Activated naive CD8-positive, alpha-beta T cell treated with anti-CD3 and anti-CD28 coated beads, Interleukin-2, amount 10 ng/mL, durations not matched to agents 7 days and 5 days (primary cell): Measurements from ENCODE around the gene LRRC28. TPM values are rescaled to one million over a fixed set of nuclear protein-coding genes. Genes with fewer than 3 reads are reported as not detected.

ENCODE experiments used
- ATAC-seq: fragments of 150-1000 bp; cut with Tn5 transposase; one replicate; pipeline ENCODE4 v1.10.0; 2021; ENCODE audit warnings: low read depth, moderate library complexity
- POLR2A ChIA-PET: fragments of 350-600 bp; sonication (Branson Sonifier 250); formaldehyde crosslinking; loops from one replicate; lab custom pipeline; 2021; ENCODE audit warnings: antibody characterized with exemption; lab: Charles Lee
- DNase-seq: peaks from one replicate; pipeline ENCODE4 v3.0.0; 2021
- H3K27ac Mint-ChIP-seq: one replicate; pipeline ENCODE4 v1.8.0; 2022; ENCODE audit warnings: mild to moderate bottlenecking, mixed read lengths
- H3K27me3 Mint-ChIP-seq: one replicate; pipeline ENCODE4 v1.8.0; 2022; ENCODE audit warnings: mild to moderate bottlenecking, moderate library complexity, mixed read lengths
- H3K36me3 Mint-ChIP-seq: one replicate; pipeline ENCODE4 v1.8.0; 2021; ENCODE audit warnings: mild to moderate bottlenecking, mixed read lengths
- H3K4me1 Mint-ChIP-seq: one replicate; pipeline ENCODE4 v1.8.0; 2021; ENCODE audit warnings: mixed read lengths
- H3K4me3 Mint-ChIP-seq: one replicate; pipeline ENCODE4 v1.8.0; 2022; ENCODE audit warnings: mild to moderate bottlenecking, moderate library complexity, mixed read lengths
- H3K9me3 Mint-ChIP-seq: one replicate; pipeline ENCODE4 v1.8.0; 2021; ENCODE audit warnings: mixed read lengths
- total RNA-seq, 2 experiments: library from RNA; stranded (reverse); gene quantifications; one replicate each; pipeline ENCODE4 v1.2.3, GENCODE V29; 2021

The LRRC28 gene
- total RNA-seq, 2 experiments from 2014 or later = 18.0 to 20.3 TPM

GRCh38 chr15:99438691-99439523 is 187.6 kb downstream of the LRRC28 start:
- Mint-ChIP-seq H3K27ac (peak overlapping the region; percentile 76), H3K4me1 (peaks cover 32% of the 10 kb centered on the region), H3K4me3 (peak overlapping the region; percentile 60), H3K9me3 (no peaks in the 10 kb centered on the region), H3K27me3 (peaks cover 4% of the 10 kb centered on the region), H3K36me3 (no peaks in the 10 kb centered on the region)
- POLR2A ChIA-PET = interaction anchor here (0.6 to 1.0 kb wide), 3 partner anchors 18 to 57 kb away, joined by 3 to 4 read pairs (median 3); no protein-coding TSS in a partner anchor
- ATAC-seq = peak; percentile 60
- DNase-seq = peak; percentile 56

GRCh38 chr15:99439524-99439835 is 188.2 kb downstream of the LRRC28 start:
- Mint-ChIP-seq H3K36me3 (no peaks in the 10 kb centered on the region), H3K9me3 (no peaks in the 10 kb centered on the region), H3K4me1 (peaks cover 33% of the 10 kb centered on the region), H3K4me3 (no peak overlapping the region), H3K27me3 (peaks cover 4% of the 10 kb centered on the region), H3K27ac (no peak overlapping the region)
- POLR2A ChIA-PET = interaction anchor here (0.6 to 1.0 kb wide), 2 partner anchors 18 to 46 kb away, joined by 3 read pairs; no protein-coding TSS in a partner anchor
- ATAC-seq = no peak
- peak; percentile 34 for DNase-seq

- Mint-ChIP-seq H3K9me3 (no peaks in the 10 kb centered on the region), H3K4me1 (peaks cover 32% of the 10 kb centered on the region), H3K27ac (no peak overlapping the region), H3K36me3 (no peaks in the 10 kb centered on the region), H3K4me3 (no peak overlapping the region), H3K27me3 (peaks cover 4% of the 10 kb centered on the region)
- peak; percentile 20 for DNase-seq
- POLR2A ChIA-PET = no interaction called here
- no peak for ATAC-seq
These were observed 188.7 kb downstream of the LRRC28 start for GRCh38 chr15:99440029-99440428.

Other genes with a start within 250 kb of the LRRC28 start
- gene PGPEP1L, start 243.7 kb upstream of the LRRC28 start, total RNA-seq = not detected
- gene SYNM, start 146.4 kb upstream of the LRRC28 start, total RNA-seq = 1 to 10 TPM; 4.5 to 6.7 TPM
- under 1 TPM; 0.61 to 0.82 TPM for gene TTC23, start 1.9 kb upstream of the LRRC28 start, total RNA-seq